Keratinocyte (primary cell): Measurements from ENCODE around the gene GIPC1.

Source experiments
- EZH2 ChIP-seq: IDR thresholded peaks from one replicate; pipeline ENCODE4 v1.6.1; 2012; ENCODE audit warnings: inconsistent platforms, mild to moderate bottlenecking, low read length, moderate library complexity
- TF ChIP-seq, protein P1 (sequence below), 3 experiments: IDR thresholded peaks in 1 of 3; conservative IDR thresholded peaks in 1 of 3; optimal IDR thresholded peaks in 1 of 3; 2 replicates in 2 of 3; 3 replicates in 1 of 3; pipeline versions ENCODE3 to v1.5.1; 2011; ENCODE audit warnings: low read length in 3 of 3, mild to moderate bottlenecking in 3 of 3, moderate library complexity in 2 of 3, control low read depth in 1 of 3, inconsistent platforms in 1 of 3; ENCODE audit not compliant: insufficient read depth in 2 of 3; ENCODE audit errors: extremely low read depth in 1 of 3

DNA sequence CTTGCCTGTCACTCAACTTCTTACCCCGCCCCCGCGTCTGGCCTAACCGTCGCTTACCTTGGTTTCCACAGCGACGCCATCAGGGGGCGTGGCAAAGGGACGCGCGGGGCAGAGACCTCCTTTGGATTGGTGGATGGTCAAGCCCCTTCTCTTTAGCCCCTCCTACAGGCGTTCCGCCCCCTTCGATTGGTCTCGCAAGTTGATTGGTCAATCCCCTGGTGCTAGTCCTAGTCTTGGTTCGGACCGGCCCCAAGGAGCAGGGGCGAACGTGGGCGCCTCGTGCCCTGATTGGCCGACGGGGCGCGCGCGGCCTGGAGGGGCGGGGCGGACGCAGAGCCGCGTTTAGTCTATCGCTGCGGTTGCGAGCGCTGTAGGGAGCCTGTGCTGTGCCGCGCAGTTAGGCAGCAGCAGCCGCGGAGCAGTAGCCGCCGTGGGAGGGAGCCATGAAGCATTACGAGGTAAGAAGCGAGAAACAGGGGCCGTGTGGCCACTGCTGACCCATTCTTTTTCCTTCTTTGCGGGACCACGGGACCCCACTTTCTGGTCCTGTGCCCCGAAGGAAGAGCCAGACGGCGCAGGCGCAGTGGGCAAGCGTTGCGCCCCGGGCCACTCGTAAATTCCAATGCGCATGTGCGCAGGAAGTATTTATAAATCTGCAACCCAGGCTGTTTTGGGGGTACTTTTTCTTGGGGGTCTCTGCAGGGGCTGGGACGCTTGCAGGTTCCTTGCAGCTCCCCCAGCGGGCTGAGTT, 33.5 kb upstream of the GIPC1 start, which contains the start of gene TECR:
- TF ChIP-seq, protein P1, sequence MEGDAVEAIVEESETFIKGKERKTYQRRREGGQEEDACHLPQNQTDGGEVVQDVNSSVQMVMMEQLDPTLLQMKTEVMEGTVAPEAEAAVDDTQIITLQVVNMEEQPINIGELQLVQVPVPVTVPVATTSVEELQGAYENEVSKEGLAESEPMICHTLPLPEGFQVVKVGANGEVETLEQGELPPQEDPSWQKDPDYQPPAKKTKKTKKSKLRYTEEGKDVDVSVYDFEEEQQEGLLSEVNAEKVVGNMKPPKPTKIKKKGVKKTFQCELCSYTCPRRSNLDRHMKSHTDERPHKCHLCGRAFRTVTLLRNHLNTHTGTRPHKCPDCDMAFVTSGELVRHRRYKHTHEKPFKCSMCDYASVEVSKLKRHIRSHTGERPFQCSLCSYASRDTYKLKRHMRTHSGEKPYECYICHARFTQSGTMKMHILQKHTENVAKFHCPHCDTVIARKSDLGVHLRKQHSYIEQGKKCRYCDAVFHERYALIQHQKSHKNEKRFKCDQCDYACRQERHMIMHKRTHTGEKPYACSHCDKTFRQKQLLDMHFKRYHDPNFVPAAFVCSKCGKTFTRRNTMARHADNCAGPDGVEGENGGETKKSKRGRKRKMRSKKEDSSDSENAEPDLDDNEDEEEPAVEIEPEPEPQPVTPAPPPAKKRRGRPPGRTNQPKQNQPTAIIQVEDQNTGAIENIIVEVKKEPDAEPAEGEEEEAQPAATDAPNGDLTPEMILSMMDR (optimal IDR thresholded peaks at IDR 0.05 in 1 of 3, IDR thresholded peaks at IDR 0.05 in 1 of 3, conservative IDR thresholded peaks at IDR 0.05 in 1 of 3; ENCODE audit: extremely low read depth in 1 of 3, insufficient read depth in 2 of 3, low read length in 3 of 3), result no peak
- TF ChIP-seq EZH2, result no peak
